Spleen (tissue), 11 donors: ENCODE results near the gene PITPNB. TPM values are rescaled to one million over a fixed set of nuclear protein-coding genes. Genes with fewer than 3 reads are reported as not detected.

Experiments
- DNase-seq: peaks from one replicate; pipeline ENCODE4 v3.0.0-alpha.2; 2020
- H3K27ac ChIP-seq, 8 donors: fragments of 200-600 bp; sonication (generic) in 7 of 8; 1 replicate in 4 of 8; 2 replicates in 4 of 8; pipeline versions ENCODE4 v1.5.0 to v1.8.0; 2016 to 2021; ENCODE audit warnings: inconsistent platforms in 4 of 8, mild to moderate bottlenecking in 4 of 8, moderate library complexity in 1 of 8
- H3K27me3 ChIP-seq, 7 donors: fragments of 200-600 bp; sonication (generic) in 6 of 7; replicated peaks in 1 of 7; 1 replicate in 4 of 7; 2 replicates in 3 of 7; pipeline versions ENCODE4 v1.5.0 to v1.8.0; 2016 to 2021; ENCODE audit warnings: inconsistent platforms in 3 of 7, mild to moderate bottlenecking in 1 of 7
- H3K36me3 ChIP-seq, 6 donors: fragments of 200-600 bp; sonication (generic) in 5 of 6; 1 replicate in 4 of 6; 2 replicates in 2 of 6; pipeline versions ENCODE4 v1.5.0 to v1.8.0; 2016 to 2021; ENCODE audit warnings: inconsistent platforms in 2 of 6
- H3K4me1 ChIP-seq, 6 donors: fragments of 200-600 bp; sonication (generic) in 5 of 6; 1 replicate in 3 of 6; 2 replicates in 3 of 6; pipeline versions ENCODE4 v1.5.0 to v1.8.0; 2016 to 2021; ENCODE audit warnings: inconsistent platforms in 3 of 6
- H3K4me3 ChIP-seq, 8 donors: fragments of 200-600 bp; sonication (generic) in 7 of 8; 1 replicate in 4 of 8; 2 replicates in 4 of 8; pipeline versions ENCODE4 v1.5.0 to v1.8.0; 2016 to 2021; ENCODE audit warnings: inconsistent platforms in 4 of 8, mild to moderate bottlenecking in 4 of 8, moderate library complexity in 2 of 8
- H3K9me3 ChIP-seq, 8 donors: fragments of 200-600 bp; sonication (generic) in 7 of 8; 1 replicate in 4 of 8; 2 replicates in 4 of 8; pipeline versions ENCODE4 v1.5.0 to v1.8.0; 2016 to 2021; ENCODE audit warnings: inconsistent platforms in 4 of 8
- CTCF ChIP-seq, 11 experiments: fragments of 200-600 bp in 7 of 11; fragments of 450-650 bp in 4 of 11; sonication (generic) in 4 of 11; IDR thresholded peaks in 8 of 11; conservative IDR thresholded peaks in 3 of 11; 1 replicate in 7 of 11; 2 replicates in 4 of 11; pipeline versions ENCODE4 v1.4.0 to v1.8.0; 2016 to 2021; ENCODE audit warnings: antibody characterized with exemption in 11 of 11, inconsistent platforms in 4 of 11, mild to moderate bottlenecking in 1 of 11
- POLR2A ChIP-seq, 3 donors: fragments of 450-650 bp; IDR thresholded peaks; one replicate each; pipeline ENCODE4 v1.5.1; 2017; ENCODE audit warnings: antibody characterized with exemption in 3 of 3, mild to moderate bottlenecking in 1 of 3
- POLR2AphosphoS5 ChIP-seq, 3 donors: sonication (generic); formaldehyde crosslinking; IDR thresholded peaks; one replicate each; pipeline ENCODE4 v1.5.1; 2017; ENCODE audit warnings: antibody characterized with exemption in 3 of 3
- WGBS, 5 donors: extraction: QIAGEN DNeasy Blood & Tissue Kit in 3 of 5; methylation state at CpG; one replicate each; pipeline versions ENCODE4 v1.1.5 to v1.1.7; 2013 to 2018; 5-methylcytosine and 5-hydroxymethylcytosine counted together
- intact Hi-C: fragments of 100-400 bp; cut with DNase I; formaldehyde crosslinking; loops from one replicate; pipeline ENCODE4 v1.15.0; 2023; ENCODE audit warnings: low total_unique reads
- polyA plus RNA-seq, 3 donors: library from polyadenylated mRNA; stranded (reverse); fragments of 200-250 nt; gene quantifications; one replicate each; pipeline ENCODE4 v1.2.1, GENCODE V29; 2013
- total RNA-seq, 7 donors: library from RNA; depleted of rRNA in 3 of 7; stranded (reverse); fragments of >200 nt in 3 of 7; fragmentation: NEBNext Ultra II Directional in 4 of 7; extraction: Animal tissue kit (Norgen Biotek cat#: 25700) in 4 of 7; gene quantifications; one replicate each; pipeline versions ENCODE4 v1.1.0 to v1.2.1, GENCODE V29; 2016 to 2021
- donor health status: healthy with polysubstance abuse.
- donor health status: DM: no; HTN: no; CAD: no; lungs with moderate emphysema.
- donor health status: DM: no; HTN: no; CAD: no.
- donor health status: Bipolar disorder and iron deficiency.
- donor health status: healthy.
- donor health status: DM: no; HTN: no; CAD: no.
- donor health status: DM: yes; HTN: yes; CAD: no.

The PITPNB gene
- total and polyA plus RNA-seq, 10 donors, result 17.5 to 67.2 (median 48.9) TPM

- no peak for TF ChIP-seq POLR2A (IDR thresholded peaks at IDR 0.05)
- TF ChIP-seq CTCF (IDR thresholded peaks at IDR 0.05 in 8 of 11, conservative IDR thresholded peaks at IDR 0.05 in 3 of 11), result no peak
- no peak for TF ChIP-seq POLR2AphosphoS5 (IDR thresholded peaks at IDR 0.05)
- no peak for DNase-seq
- H3K27ac ChIP-seq, result no peak overlapping the region
- H3K27me3 ChIP-seq, result no peaks in the 10 kb centered on the region
- intact Hi-C loops, result no loop called here
- H3K36me3 ChIP-seq, result peaks cover 2 to 35% (median 14%) of the 10 kb centered on the region in 6 donors
- no peak overlapping the region for H3K4me3 ChIP-seq
- 67 to 86% (median 73%) methylated on average over 2 of the region's 2 CpGs for WGBS, 5 donors
- H3K9me3 ChIP-seq, result no peaks in the 10 kb centered on the region
- peaks cover 12 to 55% (median 31%) of the 10 kb centered on the region in 6 donors for H3K4me1 ChIP-seq
Observed at GRCh38 chr22:27877501-27877900, 41.6 kb downstream of the PITPNB start.

- Histone ChIP-seq H3K27me3 (no peaks in the 10 kb centered on the region), H3K4me1 (peaks cover 12 to 55% (median 31%) of the 10 kb centered on the region in 6 donors), H3K4me3 (no peak overlapping the region), H3K27ac (no peak overlapping the region), H3K36me3 (peaks cover 5 to 38% (median 22%) of the 10 kb centered on the region in 6 donors), H3K9me3 (no peaks in the 10 kb centered on the region)
- TF ChIP-seq POLR2A (IDR thresholded peaks at IDR 0.05) (no peak), CTCF (IDR thresholded peaks at IDR 0.05 in 8 of 11, conservative IDR thresholded peaks at IDR 0.05 in 3 of 11) (no peak), POLR2AphosphoS5 (IDR thresholded peaks at IDR 0.05) (no peak)
- intact Hi-C loops, result no loop called here
- DNase-seq, result no peak
- WGBS, 5 donors, result 75 to 94% (median 80%) methylated on average over 1 of the region's 1 CpG
Observed at GRCh38 chr22:27876684-27877083, 42.4 kb downstream of the PITPNB start.

GRCh38 chr22:27875951-27876350 lies 43.1 kb downstream of the PITPNB start:
- Histone ChIP-seq H3K36me3 (peaks cover 5 to 45% (median 28%) of the 10 kb centered on the region in 6 donors), H3K27ac (no peak overlapping the region), H3K9me3 (no peaks in the 10 kb centered on the region), H3K4me3 (no peak overlapping the region), H3K4me1 (peaks cover 12 to 53% (median 28%) of the 10 kb centered on the region in 6 donors), H3K27me3 (no peaks in the 10 kb centered on the region)
- no peak for DNase-seq
- WGBS, 5 donors, result 64 to 84% (median 73%) methylated on average over 2 of the region's 2 CpGs
- TF ChIP-seq CTCF (IDR thresholded peaks at IDR 0.05 in 8 of 11, conservative IDR thresholded peaks at IDR 0.05 in 3 of 11), result no peak
- no peak for TF ChIP-seq POLR2AphosphoS5 (IDR thresholded peaks at IDR 0.05)
- no peak for TF ChIP-seq POLR2A (IDR thresholded peaks at IDR 0.05)
- intact Hi-C loops, result no loop called here

GRCh38 chr22:27874764-27875163 lies 44.3 kb downstream of the PITPNB start:
- intact Hi-C loops, result no loop called here
- no peak overlapping the region for H3K4me3 ChIP-seq
- no peak for DNase-seq
- 68 to 83% (median 74%) methylated on average over 3 of the region's 3 CpGs for WGBS, 5 donors
- no peak overlapping the region for H3K27ac ChIP-seq
- H3K9me3 ChIP-seq, result no peaks in the 10 kb centered on the region
- H3K36me3 ChIP-seq, result peaks cover 5 to 57% (median 30%) of the 10 kb centered on the region in 6 donors
- peaks cover 9 to 43% (median 27%) of the 10 kb centered on the region in 6 donors for H3K4me1 ChIP-seq
- H3K27me3 ChIP-seq, result no peaks in the 10 kb centered on the region
- TF ChIP-seq POLR2AphosphoS5 (IDR thresholded peaks at IDR 0.05), result no peak
- no peak for TF ChIP-seq CTCF (IDR thresholded peaks at IDR 0.05 in 8 of 11, conservative IDR thresholded peaks at IDR 0.05 in 3 of 11)
- no peak for TF ChIP-seq POLR2A (IDR thresholded peaks at IDR 0.05)
